HepG2 (cell line): Measurements from ENCODE around the gene PPP6R2. TPM values are rescaled to one million over a fixed set of nuclear protein-coding genes. Genes with fewer than 3 reads are reported as not detected.

Source experiments
- AGO2 ChIP-seq: fragments of 200-400 bp; formaldehyde crosslinking; optimal IDR thresholded peaks from 2 replicates; pipeline ENCODE3; 2017; ENCODE audit warnings: mild to moderate bottlenecking, low read depth, low read length, moderate library complexity
- GABPB1 ChIP-seq: IDR thresholded peaks from 2 replicates; pipeline ENCODE4 v1.6.1; 2016; ENCODE audit warnings: mild to moderate bottlenecking, missing genetic modification reagents, moderate library complexity, missing compliant biosample characterization
- HNRNPL ChIP-seq: fragments of 200-400 bp; formaldehyde crosslinking; IDR thresholded peaks from 2 replicates; pipeline ENCODE4 v1.6.1; 2017; ENCODE audit warnings: mild to moderate bottlenecking, low read depth, low read length
- KAT8 ChIP-seq: IDR thresholded peaks from 2 replicates; pipeline ENCODE4 v1.6.1; 2016; ENCODE audit warnings: missing genetic modification reagents, missing compliant biosample characterization
- KDM2A ChIP-seq: sonication (generic); formaldehyde crosslinking; IDR thresholded peaks from 2 replicates; pipeline ENCODE4 v1.4.0; 2020; ENCODE audit warnings: low read depth, missing genetic modification reagents, borderline replicate concordance
- KLF15 ChIP-seq: sonication (generic); formaldehyde crosslinking; IDR thresholded peaks from 2 replicates; pipeline ENCODE4 v1.8.1; 2023; ENCODE audit warnings: borderline replicate concordance, mild to moderate bottlenecking, inconsistent platforms, missing genetic modification reagents, mixed read lengths
- RXRA ChIP-seq: sonication (generic); formaldehyde crosslinking; IDR thresholded peaks from 2 replicates; pipeline ENCODE4 v1.5.1; 2020; ENCODE audit warnings: missing genetic modification reagents
- ZFP82 ChIP-seq: sonication (generic); formaldehyde crosslinking; IDR thresholded peaks from 2 replicates; pipeline ENCODE4 v1.5.1; 2020; ENCODE audit warnings: mild to moderate bottlenecking, missing genetic modification reagents, borderline replicate concordance
- ZNF644 ChIP-seq: IDR thresholded peaks from 2 replicates; pipeline ENCODE4 v1.6.1; 2016; ENCODE audit warnings: low read depth
- ZNF891 ChIP-seq: sonication (generic); formaldehyde crosslinking; IDR thresholded peaks from 2 replicates; pipeline ENCODE4 v1.5.0; 2020; ENCODE audit warnings: mild to moderate bottlenecking, missing genetic modification reagents
- polyA plus RNA-seq, 8 experiments: library from polyadenylated mRNA; depleted of rRNA in 3 of 8; stranded (reverse) in 7 of 8; unstranded in 1 of 8; fragments of >200 nt; fragmentation: Illumina TruSeq in 4 of 8; extraction: Trizol in 4 of 8; gene quantifications; 2 replicates each; pipeline versions ENCODE4 v1.2.1 to v1.2.3, GENCODE V29; 2011 to 2016; ENCODE audit warnings: low read depth in 4 of 8, missing spikeins in 1 of 8, mixed read lengths in 1 of 8; ENCODE audit not compliant: insufficient read depth in 1 of 8
- total RNA-seq, 5 experiments: library from RNA; depleted of rRNA; stranded (reverse); fragments of >200 nt; fragmentation: Illumina TruSeq; extraction: Trizol; gene quantifications; 2 replicates each; pipeline ENCODE4 v1.2.3, GENCODE V29; 2016; ENCODE audit warnings: low read depth in 1 of 5
- TF ChIP-seq, protein P1 (sequence below): sonication (generic); formaldehyde crosslinking; IDR thresholded peaks from 2 replicates; pipeline ENCODE4 v1.5.1; 2020; ENCODE audit warnings: mild to moderate bottlenecking, missing genetic modification reagents, moderate library complexity
- TF ChIP-seq, protein P2 (sequence below): IDR thresholded peaks from 2 replicates; pipeline ENCODE4 v1.6.1; 2016; ENCODE audit warnings: low read depth, borderline replicate concordance
- TF ChIP-seq, protein P3 (sequence below): IDR thresholded peaks from 2 replicates; pipeline ENCODE4 v1.6.1; 2018; ENCODE audit warnings: missing genetic modification reagents, mild to moderate bottlenecking, missing compliant biosample characterization
- TF ChIP-seq, protein P4 (sequence below): sonication (generic); formaldehyde crosslinking; IDR thresholded peaks from 2 replicates; pipeline ENCODE4 v1.4.0; 2020; ENCODE audit warnings: missing genetic modification reagents
- TF ChIP-seq, protein P5 (sequence below): sonication (generic); formaldehyde crosslinking; IDR thresholded peaks from 2 replicates; pipeline ENCODE4 v1.5.0; 2020; ENCODE audit warnings: mild to moderate bottlenecking, missing genetic modification reagents

PPP6R2 gene
- total and polyA plus RNA-seq, 2 of the 13 experiments (the other 11 are each of a cell fraction or from before 2014, with no cell fraction given): 55.0 to 102 TPM

DNA sequence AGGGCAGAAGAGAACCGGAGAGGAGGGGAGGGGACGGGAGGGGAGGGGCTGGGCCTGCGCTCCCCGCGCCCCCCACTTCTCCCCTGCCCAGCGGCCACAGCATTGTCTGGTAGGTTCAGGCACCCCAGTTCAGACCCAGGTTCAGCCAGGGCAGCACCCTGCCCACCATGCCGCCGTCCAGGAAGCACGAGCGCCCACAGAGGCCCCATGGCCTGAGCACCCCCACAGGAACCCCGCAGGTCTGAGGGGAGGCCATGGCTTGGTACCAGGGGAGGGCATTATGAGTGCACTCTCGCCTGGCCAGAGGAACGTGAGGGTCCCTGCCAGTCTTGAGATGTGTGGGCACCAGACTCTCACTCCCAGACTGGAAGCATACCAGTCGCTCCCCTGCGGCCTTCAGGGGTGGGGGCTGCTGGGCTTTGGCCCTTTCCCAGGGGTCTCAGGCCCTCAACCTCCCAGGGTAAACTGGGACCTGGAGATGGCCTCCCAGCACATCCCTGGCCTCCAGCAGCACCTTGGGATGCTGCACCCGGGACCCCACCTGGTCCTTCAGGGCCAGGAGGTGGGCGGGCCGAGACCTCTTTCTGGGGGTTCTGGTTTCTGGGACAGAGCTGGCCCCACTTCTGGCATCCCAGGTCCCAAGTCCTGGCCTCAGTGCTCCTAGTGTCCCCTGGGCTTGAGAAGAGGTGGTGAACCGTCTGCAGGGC lies 35.1 kb upstream of the PPP6R2 start (continued):
- TF ChIP-seq KDM2A (CRISPR knock-in tag) (peak; percentile 37; the same call in 1 of the 2 replicates), ZNF891 (CRISPR knock-in tag) (0 out of 2 replicates have a peak, but pooled peaks have one; percentile 19), KLF15 (no peak), ZNF644 (no peak), AGO2 (peak; percentile 33), ZFP82 (CRISPR knock-in tag) (no peak), HNRNPL (peak; percentile 84; the same call in 1 of the 2 replicates), RXRA (peak; percentile 35; the same call in 1 of the 2 replicates), GABPB1 (peak; percentile 33; the same call in 1 of the 2 replicates), KAT8 (CRISPR knock-in tag) (no peak; the same call in 1 of the 2 replicates)
- TF ChIP-seq, protein P1, sequence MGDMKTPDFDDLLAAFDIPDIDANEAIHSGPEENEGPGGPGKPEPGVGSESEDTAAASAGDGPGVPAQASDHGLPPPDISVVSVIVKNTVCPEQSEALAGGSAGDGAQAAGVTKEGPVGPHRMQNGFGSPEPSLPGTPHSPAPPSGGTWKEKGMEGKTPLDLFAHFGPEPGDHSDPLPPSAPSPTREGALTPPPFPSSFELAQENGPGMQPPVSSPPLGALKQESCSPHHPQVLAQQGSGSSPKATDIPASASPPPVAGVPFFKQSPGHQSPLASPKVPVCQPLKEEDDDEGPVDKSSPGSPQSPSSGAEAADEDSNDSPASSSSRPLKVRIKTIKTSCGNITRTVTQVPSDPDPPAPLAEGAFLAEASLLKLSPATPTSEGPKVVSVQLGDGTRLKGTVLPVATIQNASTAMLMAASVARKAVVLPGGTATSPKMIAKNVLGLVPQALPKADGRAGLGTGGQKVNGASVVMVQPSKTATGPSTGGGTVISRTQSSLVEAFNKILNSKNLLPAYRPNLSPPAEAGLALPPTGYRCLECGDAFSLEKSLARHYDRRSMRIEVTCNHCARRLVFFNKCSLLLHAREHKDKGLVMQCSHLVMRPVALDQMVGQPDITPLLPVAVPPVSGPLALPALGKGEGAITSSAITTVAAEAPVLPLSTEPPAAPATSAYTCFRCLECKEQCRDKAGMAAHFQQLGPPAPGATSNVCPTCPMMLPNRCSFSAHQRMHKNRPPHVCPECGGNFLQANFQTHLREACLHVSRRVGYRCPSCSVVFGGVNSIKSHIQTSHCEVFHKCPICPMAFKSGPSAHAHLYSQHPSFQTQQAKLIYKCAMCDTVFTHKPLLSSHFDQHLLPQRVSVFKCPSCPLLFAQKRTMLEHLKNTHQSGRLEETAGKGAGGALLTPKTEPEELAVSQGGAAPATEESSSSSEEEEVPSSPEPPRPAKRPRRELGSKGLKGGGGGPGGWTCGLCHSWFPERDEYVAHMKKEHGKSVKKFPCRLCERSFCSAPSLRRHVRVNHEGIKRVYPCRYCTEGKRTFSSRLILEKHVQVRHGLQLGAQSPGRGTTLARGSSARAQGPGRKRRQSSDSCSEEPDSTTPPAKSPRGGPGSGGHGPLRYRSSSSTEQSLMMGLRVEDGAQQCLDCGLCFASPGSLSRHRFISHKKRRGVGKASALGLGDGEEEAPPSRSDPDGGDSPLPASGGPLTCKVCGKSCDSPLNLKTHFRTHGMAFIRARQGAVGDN (CRISPR knock-in tag): peak; percentile 21; the same call in 1 of the 2 replicates
- TF ChIP-seq, protein P2, sequence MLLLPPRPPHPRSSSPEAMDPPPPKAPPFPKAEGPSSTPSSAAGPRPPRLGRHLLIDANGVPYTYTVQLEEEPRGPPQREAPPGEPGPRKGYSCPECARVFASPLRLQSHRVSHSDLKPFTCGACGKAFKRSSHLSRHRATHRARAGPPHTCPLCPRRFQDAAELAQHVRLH (CRISPR knock-in tag): no peak
- TF ChIP-seq, protein P3, sequence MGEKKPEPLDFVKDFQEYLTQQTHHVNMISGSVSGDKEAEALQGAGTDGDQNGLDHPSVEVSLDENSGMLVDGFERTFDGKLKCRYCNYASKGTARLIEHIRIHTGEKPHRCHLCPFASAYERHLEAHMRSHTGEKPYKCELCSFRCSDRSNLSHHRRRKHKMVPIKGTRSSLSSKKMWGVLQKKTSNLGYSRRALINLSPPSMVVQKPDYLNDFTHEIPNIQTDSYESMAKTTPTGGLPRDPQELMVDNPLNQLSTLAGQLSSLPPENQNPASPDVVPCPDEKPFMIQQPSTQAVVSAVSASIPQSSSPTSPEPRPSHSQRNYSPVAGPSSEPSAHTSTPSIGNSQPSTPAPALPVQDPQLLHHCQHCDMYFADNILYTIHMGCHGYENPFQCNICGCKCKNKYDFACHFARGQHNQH (CRISPR knock-in tag): 0 out of 2 replicates have a peak, but pooled peaks have one; percentile 25
- TF ChIP-seq, protein P4, sequence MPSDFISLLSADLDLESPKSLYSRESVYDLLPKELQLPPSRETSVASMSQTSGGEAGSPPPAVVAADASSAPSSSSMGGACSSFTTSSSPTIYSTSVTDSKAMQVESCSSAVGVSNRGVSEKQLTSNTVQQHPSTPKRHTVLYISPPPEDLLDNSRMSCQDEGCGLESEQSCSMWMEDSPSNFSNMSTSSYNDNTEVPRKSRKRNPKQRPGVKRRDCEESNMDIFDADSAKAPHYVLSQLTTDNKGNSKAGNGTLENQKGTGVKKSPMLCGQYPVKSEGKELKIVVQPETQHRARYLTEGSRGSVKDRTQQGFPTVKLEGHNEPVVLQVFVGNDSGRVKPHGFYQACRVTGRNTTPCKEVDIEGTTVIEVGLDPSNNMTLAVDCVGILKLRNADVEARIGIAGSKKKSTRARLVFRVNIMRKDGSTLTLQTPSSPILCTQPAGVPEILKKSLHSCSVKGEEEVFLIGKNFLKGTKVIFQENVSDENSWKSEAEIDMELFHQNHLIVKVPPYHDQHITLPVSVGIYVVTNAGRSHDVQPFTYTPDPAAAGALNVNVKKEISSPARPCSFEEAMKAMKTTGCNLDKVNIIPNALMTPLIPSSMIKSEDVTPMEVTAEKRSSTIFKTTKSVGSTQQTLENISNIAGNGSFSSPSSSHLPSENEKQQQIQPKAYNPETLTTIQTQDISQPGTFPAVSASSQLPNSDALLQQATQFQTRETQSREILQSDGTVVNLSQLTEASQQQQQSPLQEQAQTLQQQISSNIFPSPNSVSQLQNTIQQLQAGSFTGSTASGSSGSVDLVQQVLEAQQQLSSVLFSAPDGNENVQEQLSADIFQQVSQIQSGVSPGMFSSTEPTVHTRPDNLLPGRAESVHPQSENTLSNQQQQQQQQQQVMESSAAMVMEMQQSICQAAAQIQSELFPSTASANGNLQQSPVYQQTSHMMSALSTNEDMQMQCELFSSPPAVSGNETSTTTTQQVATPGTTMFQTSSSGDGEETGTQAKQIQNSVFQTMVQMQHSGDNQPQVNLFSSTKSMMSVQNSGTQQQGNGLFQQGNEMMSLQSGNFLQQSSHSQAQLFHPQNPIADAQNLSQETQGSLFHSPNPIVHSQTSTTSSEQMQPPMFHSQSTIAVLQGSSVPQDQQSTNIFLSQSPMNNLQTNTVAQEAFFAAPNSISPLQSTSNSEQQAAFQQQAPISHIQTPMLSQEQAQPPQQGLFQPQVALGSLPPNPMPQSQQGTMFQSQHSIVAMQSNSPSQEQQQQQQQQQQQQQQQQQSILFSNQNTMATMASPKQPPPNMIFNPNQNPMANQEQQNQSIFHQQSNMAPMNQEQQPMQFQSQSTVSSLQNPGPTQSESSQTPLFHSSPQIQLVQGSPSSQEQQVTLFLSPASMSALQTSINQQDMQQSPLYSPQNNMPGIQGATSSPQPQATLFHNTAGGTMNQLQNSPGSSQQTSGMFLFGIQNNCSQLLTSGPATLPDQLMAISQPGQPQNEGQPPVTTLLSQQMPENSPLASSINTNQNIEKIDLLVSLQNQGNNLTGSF (CRISPR knock-in tag): 0 out of 2 replicates have a peak, but pooled peaks have one; percentile 42
- TF ChIP-seq, protein P5, sequence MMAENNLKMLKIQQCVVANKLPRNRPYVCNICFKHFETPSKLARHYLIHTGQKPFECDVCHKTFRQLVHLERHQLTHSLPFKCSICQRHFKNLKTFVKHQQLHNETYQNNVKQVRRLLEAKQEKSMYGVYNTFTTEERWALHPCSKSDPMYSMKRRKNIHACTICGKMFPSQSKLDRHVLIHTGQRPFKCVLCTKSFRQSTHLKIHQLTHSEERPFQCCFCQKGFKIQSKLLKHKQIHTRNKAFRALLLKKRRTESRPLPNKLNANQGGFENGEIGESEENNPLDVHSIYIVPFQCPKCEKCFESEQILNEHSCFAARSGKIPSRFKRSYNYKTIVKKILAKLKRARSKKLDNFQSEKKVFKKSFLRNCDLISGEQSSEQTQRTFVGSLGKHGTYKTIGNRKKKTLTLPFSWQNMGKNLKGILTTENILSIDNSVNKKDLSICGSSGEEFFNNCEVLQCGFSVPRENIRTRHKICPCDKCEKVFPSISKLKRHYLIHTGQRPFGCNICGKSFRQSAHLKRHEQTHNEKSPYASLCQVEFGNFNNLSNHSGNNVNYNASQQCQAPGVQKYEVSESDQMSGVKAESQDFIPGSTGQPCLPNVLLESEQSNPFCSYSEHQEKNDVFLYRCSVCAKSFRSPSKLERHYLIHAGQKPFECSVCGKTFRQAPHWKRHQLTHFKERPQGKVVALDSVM (CRISPR knock-in tag): peak; percentile 23; the same call in 1 of the 2 replicates
